ENCODE results near the gene FAP. TPM values are rescaled to one million over a fixed set of nuclear protein-coding genes. Genes with fewer than 3 reads are reported as not detected.

FAP gene
- total RNA-seq, 1 experiment from 2014 or later, result not detected

DNA sequence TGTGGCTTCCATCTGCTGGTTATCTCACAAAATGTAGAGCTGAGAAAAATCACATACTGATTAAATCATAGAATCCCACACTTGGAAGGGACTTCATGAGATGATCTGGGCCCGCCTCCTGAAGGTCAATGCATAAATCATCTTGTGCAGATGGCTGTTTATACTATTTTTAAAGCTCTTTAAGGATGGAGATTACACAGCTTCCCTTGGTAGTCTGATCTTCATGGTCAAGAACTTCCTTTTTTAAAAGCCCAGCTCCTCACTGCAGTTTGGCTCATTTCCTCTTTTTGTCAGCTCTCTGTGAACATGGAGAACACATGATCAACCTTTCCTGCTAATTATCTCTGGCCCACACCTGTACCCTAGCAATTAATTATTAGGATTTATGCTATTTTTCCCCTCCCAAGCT lies 117.1 kb downstream of the FAP start (continued):
- no peak for TF ChIP-seq ZNF121 (CRISPR knock-in tag; IDR thresholded peaks at IDR 0.05)
- TF ChIP-seq, protein P1, sequence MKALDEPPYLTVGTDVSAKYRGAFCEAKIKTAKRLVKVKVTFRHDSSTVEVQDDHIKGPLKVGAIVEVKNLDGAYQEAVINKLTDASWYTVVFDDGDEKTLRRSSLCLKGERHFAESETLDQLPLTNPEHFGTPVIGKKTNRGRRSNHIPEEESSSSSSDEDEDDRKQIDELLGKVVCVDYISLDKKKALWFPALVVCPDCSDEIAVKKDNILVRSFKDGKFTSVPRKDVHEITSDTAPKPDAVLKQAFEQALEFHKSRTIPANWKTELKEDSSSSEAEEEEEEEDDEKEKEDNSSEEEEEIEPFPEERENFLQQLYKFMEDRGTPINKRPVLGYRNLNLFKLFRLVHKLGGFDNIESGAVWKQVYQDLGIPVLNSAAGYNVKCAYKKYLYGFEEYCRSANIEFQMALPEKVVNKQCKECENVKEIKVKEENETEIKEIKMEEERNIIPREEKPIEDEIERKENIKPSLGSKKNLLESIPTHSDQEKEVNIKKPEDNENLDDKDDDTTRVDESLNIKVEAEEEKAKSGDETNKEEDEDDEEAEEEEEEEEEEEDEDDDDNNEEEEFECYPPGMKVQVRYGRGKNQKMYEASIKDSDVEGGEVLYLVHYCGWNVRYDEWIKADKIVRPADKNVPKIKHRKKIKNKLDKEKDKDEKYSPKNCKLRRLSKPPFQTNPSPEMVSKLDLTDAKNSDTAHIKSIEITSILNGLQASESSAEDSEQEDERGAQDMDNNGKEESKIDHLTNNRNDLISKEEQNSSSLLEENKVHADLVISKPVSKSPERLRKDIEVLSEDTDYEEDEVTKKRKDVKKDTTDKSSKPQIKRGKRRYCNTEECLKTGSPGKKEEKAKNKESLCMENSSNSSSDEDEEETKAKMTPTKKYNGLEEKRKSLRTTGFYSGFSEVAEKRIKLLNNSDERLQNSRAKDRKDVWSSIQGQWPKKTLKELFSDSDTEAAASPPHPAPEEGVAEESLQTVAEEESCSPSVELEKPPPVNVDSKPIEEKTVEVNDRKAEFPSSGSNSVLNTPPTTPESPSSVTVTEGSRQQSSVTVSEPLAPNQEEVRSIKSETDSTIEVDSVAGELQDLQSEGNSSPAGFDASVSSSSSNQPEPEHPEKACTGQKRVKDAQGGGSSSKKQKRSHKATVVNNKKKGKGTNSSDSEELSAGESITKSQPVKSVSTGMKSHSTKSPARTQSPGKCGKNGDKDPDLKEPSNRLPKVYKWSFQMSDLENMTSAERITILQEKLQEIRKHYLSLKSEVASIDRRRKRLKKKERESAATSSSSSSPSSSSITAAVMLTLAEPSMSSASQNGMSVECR (CRISPR knock-in tag; IDR thresholded peaks at IDR 0.05; ENCODE audit: borderline replicate concordance), result no peak
- TF ChIP-seq JUN (CRISPR knock-in tag; IDR thresholded peaks at IDR 0.05), result no peak
- no peak for TF ChIP-seq JAZF1 (CRISPR knock-in tag; IDR thresholded peaks at IDR 0.05)
- TF ChIP-seq ZNF423 (CRISPR knock-in tag; IDR thresholded peaks at IDR 0.05), result no peak

DNA sequence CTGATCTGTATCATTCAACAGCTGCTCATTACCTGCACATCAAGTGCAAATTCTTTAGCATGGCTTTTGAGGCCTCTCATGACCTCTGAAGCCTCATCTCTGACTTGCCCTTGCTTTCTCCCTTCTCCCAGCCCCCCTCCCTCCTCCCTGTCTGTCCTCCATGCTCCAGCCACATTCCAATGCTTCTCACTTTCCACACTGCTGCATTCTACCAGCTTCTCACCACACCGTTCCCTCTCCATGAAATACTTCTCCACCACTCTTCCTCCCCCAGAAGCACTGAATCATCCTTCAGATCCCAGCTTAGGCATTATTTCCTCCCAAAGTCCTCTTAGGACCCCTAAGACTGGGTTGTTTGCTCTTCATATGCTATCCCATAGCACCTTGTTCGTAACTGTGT lies 118.1 kb downstream of the FAP start:
- no peak overlapping the region for H3K4me3 Mint-ChIP-seq
- no peak overlapping the region for H3K27ac Mint-ChIP-seq
- no peaks in the 10 kb centered on the region for H3K27me3 Mint-ChIP-seq (ENCODE audit: low read depth)
- 0 out of 2 replicates have a peak, but pooled peaks cover 4% of the 10 kb centered on the region for H3K4me1 Mint-ChIP-seq
- CTCF ChIA-PET, result interaction anchor here (0.6 to 3.3 kb wide), 9 partner anchors 30 to 177 kb away, joined by 3 to 15 read pairs (median 4); no protein-coding TSS in a partner anchor
- TF ChIP-seq, protein P2, sequence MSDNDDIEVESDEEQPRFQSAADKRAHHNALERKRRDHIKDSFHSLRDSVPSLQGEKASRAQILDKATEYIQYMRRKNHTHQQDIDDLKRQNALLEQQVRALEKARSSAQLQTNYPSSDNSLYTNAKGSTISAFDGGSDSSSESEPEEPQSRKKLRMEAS (CRISPR knock-in tag; IDR thresholded peaks at IDR 0.05), result no peak
- no peak for TF ChIP-seq RELA (CRISPR knock-in tag; IDR thresholded peaks at IDR 0.05; ENCODE audit: borderline replicate concordance)
- TF ChIP-seq JUN (CRISPR knock-in tag; IDR thresholded peaks at IDR 0.05), result no peak
- TF ChIP-seq, protein P3, sequence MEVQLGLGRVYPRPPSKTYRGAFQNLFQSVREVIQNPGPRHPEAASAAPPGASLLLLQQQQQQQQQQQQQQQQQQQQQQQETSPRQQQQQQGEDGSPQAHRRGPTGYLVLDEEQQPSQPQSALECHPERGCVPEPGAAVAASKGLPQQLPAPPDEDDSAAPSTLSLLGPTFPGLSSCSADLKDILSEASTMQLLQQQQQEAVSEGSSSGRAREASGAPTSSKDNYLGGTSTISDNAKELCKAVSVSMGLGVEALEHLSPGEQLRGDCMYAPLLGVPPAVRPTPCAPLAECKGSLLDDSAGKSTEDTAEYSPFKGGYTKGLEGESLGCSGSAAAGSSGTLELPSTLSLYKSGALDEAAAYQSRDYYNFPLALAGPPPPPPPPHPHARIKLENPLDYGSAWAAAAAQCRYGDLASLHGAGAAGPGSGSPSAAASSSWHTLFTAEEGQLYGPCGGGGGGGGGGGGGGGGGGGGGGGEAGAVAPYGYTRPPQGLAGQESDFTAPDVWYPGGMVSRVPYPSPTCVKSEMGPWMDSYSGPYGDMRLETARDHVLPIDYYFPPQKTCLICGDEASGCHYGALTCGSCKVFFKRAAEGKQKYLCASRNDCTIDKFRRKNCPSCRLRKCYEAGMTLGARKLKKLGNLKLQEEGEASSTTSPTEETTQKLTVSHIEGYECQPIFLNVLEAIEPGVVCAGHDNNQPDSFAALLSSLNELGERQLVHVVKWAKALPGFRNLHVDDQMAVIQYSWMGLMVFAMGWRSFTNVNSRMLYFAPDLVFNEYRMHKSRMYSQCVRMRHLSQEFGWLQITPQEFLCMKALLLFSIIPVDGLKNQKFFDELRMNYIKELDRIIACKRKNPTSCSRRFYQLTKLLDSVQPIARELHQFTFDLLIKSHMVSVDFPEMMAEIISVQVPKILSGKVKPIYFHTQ (CRISPR knock-in tag; IDR thresholded peaks at IDR 0.05), result no peak
- no peak for TF ChIP-seq SMAD3 (CRISPR knock-in tag; IDR thresholded peaks at IDR 0.05; ENCODE audit: borderline replicate concordance)
- TF ChIP-seq, protein P4, sequence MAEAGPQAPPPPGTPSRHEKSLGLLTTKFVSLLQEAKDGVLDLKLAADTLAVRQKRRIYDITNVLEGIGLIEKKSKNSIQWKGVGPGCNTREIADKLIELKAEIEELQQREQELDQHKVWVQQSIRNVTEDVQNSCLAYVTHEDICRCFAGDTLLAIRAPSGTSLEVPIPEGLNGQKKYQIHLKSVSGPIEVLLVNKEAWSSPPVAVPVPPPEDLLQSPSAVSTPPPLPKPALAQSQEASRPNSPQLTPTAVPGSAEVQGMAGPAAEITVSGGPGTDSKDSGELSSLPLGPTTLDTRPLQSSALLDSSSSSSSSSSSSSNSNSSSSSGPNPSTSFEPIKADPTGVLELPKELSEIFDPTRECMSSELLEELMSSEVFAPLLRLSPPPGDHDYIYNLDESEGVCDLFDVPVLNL (CRISPR knock-in tag; IDR thresholded peaks at IDR 0.05; ENCODE audit: borderline replicate concordance, low read depth), result no peak
- no peak for TF ChIP-seq CBFB (CRISPR knock-in tag; IDR thresholded peaks at IDR 0.05; ENCODE audit: low read depth)
- no peak for TF ChIP-seq ZNF317 (CRISPR knock-in tag; IDR thresholded peaks at IDR 0.05; ENCODE audit: borderline replicate concordance, low read depth)
- TF ChIP-seq TEAD1 (CRISPR knock-in tag; IDR thresholded peaks at IDR 0.05), result no peak
- TF ChIP-seq CREB1 (CRISPR knock-in tag; IDR thresholded peaks at IDR 0.05), result no peak
- TF ChIP-seq, protein P5, sequence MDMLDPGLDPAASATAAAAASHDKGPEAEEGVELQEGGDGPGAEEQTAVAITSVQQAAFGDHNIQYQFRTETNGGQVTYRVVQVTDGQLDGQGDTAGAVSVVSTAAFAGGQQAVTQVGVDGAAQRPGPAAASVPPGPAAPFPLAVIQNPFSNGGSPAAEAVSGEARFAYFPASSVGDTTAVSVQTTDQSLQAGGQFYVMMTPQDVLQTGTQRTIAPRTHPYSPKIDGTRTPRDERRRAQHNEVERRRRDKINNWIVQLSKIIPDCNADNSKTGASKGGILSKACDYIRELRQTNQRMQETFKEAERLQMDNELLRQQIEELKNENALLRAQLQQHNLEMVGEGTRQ (CRISPR knock-in tag; IDR thresholded peaks at IDR 0.05), result no peak
- TF ChIP-seq, protein P6, sequence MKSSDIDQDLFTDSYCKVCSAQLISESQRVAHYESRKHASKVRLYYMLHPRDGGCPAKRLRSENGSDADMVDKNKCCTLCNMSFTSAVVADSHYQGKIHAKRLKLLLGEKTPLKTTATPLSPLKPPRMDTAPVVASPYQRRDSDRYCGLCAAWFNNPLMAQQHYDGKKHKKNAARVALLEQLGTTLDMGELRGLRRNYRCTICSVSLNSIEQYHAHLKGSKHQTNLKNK (CRISPR knock-in tag; IDR thresholded peaks at IDR 0.05), result no peak
- no peak for TF ChIP-seq ZNF232 (CRISPR knock-in tag; IDR thresholded peaks at IDR 0.05)
- no peak for TF ChIP-seq NFATC4 (CRISPR knock-in tag; IDR thresholded peaks at IDR 0.05)
- TF ChIP-seq, protein P7, sequence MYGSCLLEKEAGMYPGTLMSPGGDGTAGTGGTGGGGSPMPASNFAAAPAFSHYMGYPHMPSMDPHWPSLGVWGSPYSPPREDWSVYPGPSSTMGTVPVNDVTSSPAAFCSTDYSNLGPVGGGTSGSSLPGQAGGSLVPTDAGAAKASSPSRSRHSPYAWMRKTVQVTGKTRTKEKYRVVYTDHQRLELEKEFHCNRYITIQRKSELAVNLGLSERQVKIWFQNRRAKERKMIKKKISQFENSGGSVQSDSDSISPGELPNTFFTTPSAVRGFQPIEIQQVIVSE (CRISPR knock-in tag; IDR thresholded peaks at IDR 0.05; ENCODE audit: borderline replicate concordance), result no peak
- TF ChIP-seq NR3C1 (CRISPR knock-in tag; conservative IDR thresholded peaks at IDR 0.05; ENCODE audit: low read depth), result no peak
- no peak for TF ChIP-seq ATF1 (CRISPR knock-in tag; IDR thresholded peaks at IDR 0.05)
- H3K9me3 Mint-ChIP-seq, result no peaks in the 10 kb centered on the region
- DNase-seq (ENCODE audit: low spot score) (no peak), ATAC-seq (no peak)
- POLR2A ChIA-PET, result no interaction called here
- H3K36me3 Mint-ChIP-seq, result no peaks in the 10 kb centered on the region

All from WTC11 (cell line).